Activated CD8-positive, alpha-beta T cell treated with anti-CD3 and anti-CD28 coated beads for 36 hours (primary cell): ENCODE measurements around the gene ART5. TPM values are rescaled to one million over a fixed set of nuclear protein-coding genes. Genes with fewer than 3 reads are reported as not detected.

Source experiments
- total RNA-seq, 2 experiments: library from RNA; stranded (reverse); gene quantifications; one replicate each; pipeline ENCODE4 v1.2.3, GENCODE V29; 2021

ART5 gene
- total RNA-seq, 2 experiments from 2014 or later, result not detected

Other genes with a start within 250 kb of the ART5 start
- gene ART1, start 3.1 kb upstream of the ART5 start, total RNA-seq, result not detected
- gene CHRNA10, start 29.4 kb upstream of the ART5 start, total RNA-seq, result 1 to 10 TPM in 1 of 2 experiments, under 1 TPM in 1; 0.58 to 1.0 TPM
- gene NUP98, start 155.6 kb upstream of the ART5 start, total RNA-seq, result 10 to 100 TPM; 88.4 to 89.9 TPM
- 10 to 100 TPM; 33.1 to 36.7 TPM for gene PGAP2, start 166.6 kb upstream of the ART5 start, total RNA-seq
- 100 to 1,000 TPM; 176 to 188 TPM for gene RHOG, start 199.0 kb upstream of the ART5 start, total RNA-seq
- 10 to 100 TPM; 60.8 to 61.4 TPM for gene STIM1, start 213.7 kb upstream of the ART5 start, total RNA-seq